Neural progenitor cell (in vitro differentiated cells): Measurements from ENCODE around the gene KRTAP4-12. TPM values are rescaled to one million over a fixed set of nuclear protein-coding genes. Genes with fewer than 3 reads are reported as not detected.

Source experiments
- DNase-seq: peaks from one replicate; pipeline ENCODE4 v3.0.0-alpha.2; 2016; ENCODE audit warnings: low spot score
- H2AFZ ChIP-seq: fragments of 200-600 bp; sonication (generic); replicated peaks from 2 replicates; pipeline ENCODE4 v1.6.1; 2016; ENCODE audit warnings: antibody characterized with exemption
- H3F3A ChIP-seq: fragments of 200-600 bp; sonication (generic); 2 replicates; pipeline ENCODE4 v1.6.1; 2016; ENCODE audit warnings: antibody characterized with exemption, low read depth
- H3K27ac ChIP-seq: fragments of 200-600 bp; sonication (generic); 2 replicates; pipeline ENCODE4 v1.5.1; 2016; ENCODE audit warnings: mild to moderate bottlenecking
- H3K27me3 ChIP-seq: fragments of 200-600 bp; sonication (generic); 2 replicates; pipeline ENCODE4 v1.6.1; 2016; ENCODE audit warnings: mild to moderate bottlenecking, moderate library complexity
- H3K36me3 ChIP-seq: fragments of 200-600 bp; sonication (generic); 2 replicates; pipeline ENCODE4 v1.5.1; 2016
- H3K4me1 ChIP-seq: fragments of 200-600 bp; sonication (generic); 2 replicates; pipeline ENCODE4 v1.6.1; 2016; ENCODE audit warnings: mixed run types
- H3K4me2 ChIP-seq: fragments of 200-600 bp; sonication (generic); 2 replicates; pipeline ENCODE4 v1.6.1; 2016
- H3K4me3 ChIP-seq: fragments of 200-600 bp; sonication (generic); 2 replicates; pipeline ENCODE4 v1.5.1; 2016
- H3K79me2 ChIP-seq: fragments of 200-600 bp; sonication (generic); 2 replicates; pipeline ENCODE4 v1.6.1; 2016; ENCODE audit warnings: low read depth
- H3K9ac ChIP-seq: fragments of 200-600 bp; sonication (generic); 2 replicates; pipeline ENCODE4 v1.6.1; 2016
- H3K9me3 ChIP-seq: fragments of 200-600 bp; sonication (generic); 2 replicates; pipeline ENCODE4 v1.5.1; 2016; ENCODE audit warnings: low read depth
- H4K20me1 ChIP-seq: fragments of 200-600 bp; sonication (generic); 2 replicates; pipeline ENCODE4 v1.6.1; 2016; ENCODE audit warnings: low read depth
- H3K27ac Mint-ChIP-seq: 3 replicates; pipeline ENCODE4 v1.8.0; 2021; ENCODE audit warnings: mixed read lengths
- H3K27me3 Mint-ChIP-seq: 2 replicates; pipeline ENCODE4 v1.8.0; 2022; ENCODE audit warnings: low read depth, mild to moderate bottlenecking, inconsistent platforms, moderate library complexity, mixed read lengths; ENCODE audit not compliant: insufficient read depth
- H3K36me3 Mint-ChIP-seq: 3 replicates; pipeline ENCODE4 v1.8.0; 2021; ENCODE audit warnings: mixed read lengths
- H3K4me1 Mint-ChIP-seq: 3 replicates; pipeline ENCODE4 v1.8.0; 2021; ENCODE audit warnings: mixed read lengths
- H3K4me3 Mint-ChIP-seq: 3 replicates; pipeline ENCODE4 v1.8.0; 2021; ENCODE audit warnings: mild to moderate bottlenecking, moderate library complexity, mixed read lengths
- H3K9me3 Mint-ChIP-seq: 3 replicates; pipeline ENCODE4 v1.8.0; 2020; ENCODE audit warnings: mixed read lengths
- EZH2 ChIP-seq: fragments of 200-600 bp; sonication (generic); IDR thresholded peaks from 2 replicates; pipeline ENCODE4 v1.6.1; 2017; ENCODE audit warnings: antibody characterized with exemption, mild to moderate bottlenecking, moderate library complexity
- EZH2phosphoT487 ChIP-seq: fragments of 200-600 bp; sonication (generic); IDR thresholded peaks from 2 replicates; pipeline ENCODE4 v1.6.1; 2017; ENCODE audit warnings: antibody characterized with exemption
- total RNA-seq: library from RNA; depleted of rRNA; stranded (reverse); fragments of >200 nt; gene quantifications from 2 replicates; pipeline ENCODE4 v1.2.3, GENCODE V29; 2015; ENCODE audit warnings: low replicate concordance
- TF ChIP-seq, protein P1 (sequence below): fragments of 200-600 bp; sonication (generic); IDR thresholded peaks from 2 replicates; pipeline ENCODE4 v1.5.1; 2017; ENCODE audit warnings: antibody characterized with exemption, mild to moderate bottlenecking

The KRTAP4-12 gene
- total RNA-seq, 1 donor from 2014 or later: not detected

GRCh38 chr17:41082626-41083025 is 41.4 kb downstream of the KRTAP4-12 start:
- no peak overlapping the region for H2AFZ ChIP-seq
- no peak overlapping the region for H3K4me2 ChIP-seq
- H3K4me1 ChIP-seq: no peaks in the 10 kb centered on the region
- no peak overlapping the region for H3K27ac Mint-ChIP-seq
- no peaks in the 10 kb centered on the region for H3K36me3 ChIP-seq
- H3K36me3 Mint-ChIP-seq: no peaks in the 10 kb centered on the region
- no peak overlapping the region for H3K4me3 ChIP-seq
- no peaks in the 10 kb centered on the region for H3F3A ChIP-seq
- H4K20me1 ChIP-seq: no peaks in the 10 kb centered on the region
- TF ChIP-seq EZH2 (no peak), EZH2phosphoT487 (no peak)
- TF ChIP-seq, protein P1, sequence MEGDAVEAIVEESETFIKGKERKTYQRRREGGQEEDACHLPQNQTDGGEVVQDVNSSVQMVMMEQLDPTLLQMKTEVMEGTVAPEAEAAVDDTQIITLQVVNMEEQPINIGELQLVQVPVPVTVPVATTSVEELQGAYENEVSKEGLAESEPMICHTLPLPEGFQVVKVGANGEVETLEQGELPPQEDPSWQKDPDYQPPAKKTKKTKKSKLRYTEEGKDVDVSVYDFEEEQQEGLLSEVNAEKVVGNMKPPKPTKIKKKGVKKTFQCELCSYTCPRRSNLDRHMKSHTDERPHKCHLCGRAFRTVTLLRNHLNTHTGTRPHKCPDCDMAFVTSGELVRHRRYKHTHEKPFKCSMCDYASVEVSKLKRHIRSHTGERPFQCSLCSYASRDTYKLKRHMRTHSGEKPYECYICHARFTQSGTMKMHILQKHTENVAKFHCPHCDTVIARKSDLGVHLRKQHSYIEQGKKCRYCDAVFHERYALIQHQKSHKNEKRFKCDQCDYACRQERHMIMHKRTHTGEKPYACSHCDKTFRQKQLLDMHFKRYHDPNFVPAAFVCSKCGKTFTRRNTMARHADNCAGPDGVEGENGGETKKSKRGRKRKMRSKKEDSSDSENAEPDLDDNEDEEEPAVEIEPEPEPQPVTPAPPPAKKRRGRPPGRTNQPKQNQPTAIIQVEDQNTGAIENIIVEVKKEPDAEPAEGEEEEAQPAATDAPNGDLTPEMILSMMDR: no peak
- H3K27me3 ChIP-seq: no peaks in the 10 kb centered on the region
- peaks cover 2% of the 10 kb centered on the region for H3K4me1 Mint-ChIP-seq
- H3K9me3 ChIP-seq: no peaks in the 10 kb centered on the region
- H3K9ac ChIP-seq: no peak overlapping the region
- H3K27me3 Mint-ChIP-seq: no peaks in the 10 kb centered on the region
- no peak overlapping the region for H3K27ac ChIP-seq
- no peaks in the 10 kb centered on the region for H3K79me2 ChIP-seq
- DNase-seq: no peak
- H3K4me3 Mint-ChIP-seq: no peak overlapping the region
- no peaks in the 10 kb centered on the region for H3K9me3 Mint-ChIP-seq

- no peaks in the 10 kb centered on the region for H3F3A ChIP-seq
- H3K4me1 ChIP-seq: no peaks in the 10 kb centered on the region
- no peaks in the 10 kb centered on the region for H3K79me2 ChIP-seq
- Mint-ChIP-seq H3K27ac (no peak overlapping the region), H3K36me3 (no peaks in the 10 kb centered on the region), H3K4me3 (no peak overlapping the region), H3K4me1 (no peaks in the 10 kb centered on the region), H3K27me3 (no peaks in the 10 kb centered on the region), H3K9me3 (no peaks in the 10 kb centered on the region)
- H2AFZ ChIP-seq: no peak overlapping the region
- TF ChIP-seq EZH2: no peak
- TF ChIP-seq, protein P1: no peak
- no peak overlapping the region for H3K27ac ChIP-seq
- H3K9ac ChIP-seq: no peak overlapping the region
- no peaks in the 10 kb centered on the region for H3K36me3 ChIP-seq
- no peak for DNase-seq
- H3K9me3 ChIP-seq: no peaks in the 10 kb centered on the region
- no peak overlapping the region for H3K4me2 ChIP-seq
- H3K4me3 ChIP-seq: no peak overlapping the region
- H3K27me3 ChIP-seq: no peaks in the 10 kb centered on the region
- H4K20me1 ChIP-seq: no peaks in the 10 kb centered on the region
Observed at GRCh38 chr17:41076788-41077187, 47.2 kb downstream of the KRTAP4-12 start.

- H3K27ac ChIP-seq: no peak overlapping the region
- H3F3A ChIP-seq: no peaks in the 10 kb centered on the region
- no peaks in the 10 kb centered on the region for H3K79me2 ChIP-seq
- no peak overlapping the region for H2AFZ ChIP-seq
- H3K4me3 ChIP-seq: no peak overlapping the region
- no peak overlapping the region for H3K4me3 Mint-ChIP-seq
- TF ChIP-seq, protein P1: no peak
- TF ChIP-seq EZH2 (no peak), EZH2phosphoT487 (no peak)
- H3K36me3 Mint-ChIP-seq: no peaks in the 10 kb centered on the region
- H4K20me1 ChIP-seq: no peaks in the 10 kb centered on the region
- H3K9me3 Mint-ChIP-seq: no peaks in the 10 kb centered on the region
- no peaks in the 10 kb centered on the region for H3K9me3 ChIP-seq
- no peaks in the 10 kb centered on the region for H3K4me1 Mint-ChIP-seq
- no peak overlapping the region for H3K27ac Mint-ChIP-seq
- H3K36me3 ChIP-seq: no peaks in the 10 kb centered on the region
- H3K9ac ChIP-seq: no peak overlapping the region
- H3K4me2 ChIP-seq: no peak overlapping the region
- no peaks in the 10 kb centered on the region for H3K27me3 ChIP-seq
- H3K4me1 ChIP-seq: no peaks in the 10 kb centered on the region
- no peaks in the 10 kb centered on the region for H3K27me3 Mint-ChIP-seq
- no peak for DNase-seq
Observed at GRCh38 chr17:41073676-41074075, 50.3 kb downstream of the KRTAP4-12 start.

Other genes starting within 250 kb of the KRTAP4-12 start
- gene KRT20, start 238.9 kb downstream of the KRTAP4-12 start, total RNA-seq: not detected in 2 replicates
- gene KRT23, start 186.5 kb downstream of the KRTAP4-12 start, total RNA-seq: 0.60 TPM in 1 of 2 replicates, not detected in the other
- not detected in 2 replicates for gene KRT39, start 157.2 kb downstream of the KRTAP4-12 start, total RNA-seq
- not detected in 2 replicates for gene KRT40, start 139.9 kb downstream of the KRTAP4-12 start, total RNA-seq
- not detected in 2 replicates for gene KRTAP3-3, start 130.0 kb downstream of the KRTAP4-12 start, total RNA-seq
- not detected in 2 replicates for gene KRTAP3-2, start 124.3 kb downstream of the KRTAP4-12 start, total RNA-seq
- gene KRTAP3-1, start 115.1 kb downstream of the KRTAP4-12 start, total RNA-seq: not detected in 2 replicates
- not detected in 2 replicates for gene KRTAP1-5, start 97.0 kb downstream of the KRTAP4-12 start, total RNA-seq
- gene KRTAP1-4, start 94.0 kb downstream of the KRTAP4-12 start, total RNA-seq: not detected in 2 replicates
- not detected in 2 replicates for gene KRTAP1-3, start 89.3 kb downstream of the KRTAP4-12 start, total RNA-seq
- not detected in 2 replicates for gene KRTAP1-1, start 82.7 kb downstream of the KRTAP4-12 start, total RNA-seq
- gene KRTAP2-1, start 76.9 kb downstream of the KRTAP4-12 start, total RNA-seq: not detected in 2 replicates
- gene KRTAP2-2, start 69.0 kb downstream of the KRTAP4-12 start, total RNA-seq: not detected in 2 replicates
- not detected in 2 replicates for gene KRTAP2-3, start 64.1 kb downstream of the KRTAP4-12 start, total RNA-seq
- gene KRTAP2-4, start 58.3 kb downstream of the KRTAP4-12 start, total RNA-seq: not detected in 2 replicates
- not detected in 2 replicates for gene KRTAP4-7, start 40.0 kb downstream of the KRTAP4-12 start, total RNA-seq
- gene KRTAP4-8, start 26.0 kb downstream of the KRTAP4-12 start, total RNA-seq: not detected in 2 replicates
- gene KRTAP4-16, start 22.0 kb downstream of the KRTAP4-12 start, total RNA-seq: not detected in 2 replicates
- not detected in 2 replicates for gene KRTAP4-9, start 18.8 kb downstream of the KRTAP4-12 start, total RNA-seq
- not detected in 2 replicates for gene KRTAP4-11, start 5.8 kb downstream of the KRTAP4-12 start, total RNA-seq
- not detected in 2 replicates for gene KRTAP4-6, start 16.4 kb upstream of the KRTAP4-12 start, total RNA-seq
- gene KRTAP4-5, start 25.6 kb upstream of the KRTAP4-12 start, total RNA-seq: not detected in 2 replicates
- gene KRTAP4-4, start 36.6 kb upstream of the KRTAP4-12 start, total RNA-seq: not detected in 2 replicates
- gene KRTAP4-3, start 44.0 kb upstream of the KRTAP4-12 start, total RNA-seq: not detected in 2 replicates
- not detected in 2 replicates for gene KRTAP4-2, start 54.0 kb upstream of the KRTAP4-12 start, total RNA-seq
- 0.12 TPM in 1 of 2 replicates, not detected in the other for gene KRTAP4-1, start 60.7 kb upstream of the KRTAP4-12 start, total RNA-seq
- not detected in 2 replicates for gene KRTAP9-1, start 65.7 kb upstream of the KRTAP4-12 start, total RNA-seq
- not detected in 2 replicates for gene KRTAP9-2, start 102.5 kb upstream of the KRTAP4-12 start, total RNA-seq
- not detected in 2 replicates for gene KRTAP9-3, start 108.3 kb upstream of the KRTAP4-12 start, total RNA-seq
- gene KRTAP9-8, start 113.8 kb upstream of the KRTAP4-12 start, total RNA-seq: not detected in 2 replicates
- gene KRTAP9-4, start 125.5 kb upstream of the KRTAP4-12 start, total RNA-seq: not detected in 2 replicates
- not detected in 2 replicates for gene KRTAP9-9, start 131.2 kb upstream of the KRTAP4-12 start, total RNA-seq
- gene KRTAP9-6, start 141.2 kb upstream of the KRTAP4-12 start, total RNA-seq: not detected in 2 replicates
- not detected in 2 replicates for gene KRTAP9-7, start 151.5 kb upstream of the KRTAP4-12 start, total RNA-seq
- gene KRTAP29-1, start 178.7 kb upstream of the KRTAP4-12 start, total RNA-seq: not detected in 2 replicates
- gene KRTAP16-1, start 185.1 kb upstream of the KRTAP4-12 start, total RNA-seq: not detected in 2 replicates
- gene KRTAP17-1, start 191.5 kb upstream of the KRTAP4-12 start, total RNA-seq: not detected in 2 replicates
- gene KRT33A, start 226.6 kb upstream of the KRTAP4-12 start, total RNA-seq: not detected in 2 replicates
- gene KRT33B, start 245.6 kb upstream of the KRTAP4-12 start, total RNA-seq: not detected in 2 replicates